Endometrium (tissue), 2 donors: Measurements from ENCODE around the gene EPHB2.
"Not testable (repeated sequence)": the region's sequence is repeated elsewhere in the genome, so short reads cannot be mapped to it uniquely, and the experiment has no call there.

Source experiments
- FAIRE-seq: peaks from 2 replicates; lab custom pipeline; 2012; peaks lifted over from hg19 to GRCh38; lab: Jason Lieb, UNC
- donor health status: control.
- donor health status: control.

EPHB2 gene

DNA sequence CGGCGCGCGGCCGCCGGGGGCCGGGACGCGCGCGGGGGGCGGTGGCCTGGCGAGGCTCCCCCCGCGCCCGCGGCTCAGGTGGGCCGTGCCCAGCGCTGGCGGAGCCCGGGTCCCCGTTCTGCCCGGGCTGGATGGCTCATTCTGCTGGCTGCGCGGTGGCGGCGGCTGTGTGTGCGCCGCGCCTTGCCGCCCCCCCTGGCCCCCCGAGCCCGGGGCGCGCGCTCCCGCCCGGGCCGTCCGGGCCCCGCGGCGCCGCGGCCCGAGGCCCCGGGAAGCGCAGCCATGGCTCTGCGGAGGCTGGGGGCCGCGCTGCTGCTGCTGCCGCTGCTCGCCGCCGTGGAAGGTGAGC is at the start of gene EPHB2:
Gene EPHB2, plus strand, starts transcription at position 139 of the 349 bp plus-strand sequence. Its CDS starts 144 bp downstream, at position 283.
- no peak for FAIRE-seq

DNA sequence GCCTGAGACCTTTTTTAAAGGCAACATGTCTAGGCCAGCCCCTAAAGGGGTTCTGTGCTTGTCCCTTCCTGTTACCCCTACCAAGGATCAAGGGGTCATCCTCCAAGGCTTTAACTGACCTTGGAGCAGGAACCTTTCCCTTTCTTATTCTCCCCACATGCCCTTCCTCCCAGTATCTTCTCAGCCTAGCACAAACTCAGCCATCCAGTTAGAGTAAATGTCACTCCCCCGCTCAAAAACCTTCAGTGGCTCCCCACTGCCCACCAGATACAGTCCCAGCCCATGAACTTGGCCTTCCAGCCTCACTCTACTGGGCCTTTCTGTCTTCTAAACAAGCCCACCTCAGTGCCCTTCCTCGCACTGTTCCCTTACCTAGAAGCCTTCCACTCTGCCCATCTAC is 48.8 kb upstream of the EPHB2 start:
- no peak for FAIRE-seq

DNA sequence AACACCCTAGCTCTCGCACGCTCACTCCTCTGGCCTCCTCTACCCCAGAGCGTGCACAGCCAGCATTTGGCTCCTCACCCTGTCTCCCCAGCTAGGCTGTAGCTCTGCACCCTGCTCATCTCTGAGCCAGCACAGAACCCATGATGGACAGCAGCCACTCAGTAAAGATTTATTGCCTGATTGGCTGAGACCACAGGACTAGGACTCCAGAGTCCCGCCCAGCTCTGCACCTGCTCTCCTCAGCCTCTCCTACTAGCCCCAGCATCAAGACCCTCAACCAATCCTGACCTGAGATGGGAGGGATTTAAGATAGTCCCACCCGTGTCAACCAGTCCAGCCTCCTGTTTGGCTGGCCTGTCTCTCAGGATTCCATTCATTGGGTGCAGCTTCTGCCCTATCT is 48.3 kb upstream of the EPHB2 start:
- no peak for FAIRE-seq

DNA sequence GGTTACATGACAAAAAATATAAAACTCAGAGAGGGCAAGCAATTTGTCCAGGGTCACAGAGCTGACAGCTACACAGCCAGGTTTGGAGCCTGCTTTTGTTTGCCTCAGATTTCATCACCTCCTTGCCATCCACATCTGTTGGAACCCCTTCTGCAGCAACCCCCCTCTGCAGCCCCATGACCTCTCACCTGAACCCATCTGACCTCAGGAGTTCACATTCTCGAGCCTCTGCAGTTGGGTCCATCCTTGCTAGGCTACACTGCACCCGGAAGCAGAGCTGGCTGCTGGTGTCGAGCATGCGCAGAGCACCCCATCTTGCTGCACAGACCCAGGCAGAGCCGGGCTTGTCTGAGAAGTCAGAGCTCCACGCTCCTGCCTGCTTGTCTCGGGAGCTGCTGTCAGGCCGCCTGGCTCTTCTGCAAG is 47.6 kb upstream of the EPHB2 start:
- FAIRE-seq: no peak

DNA sequence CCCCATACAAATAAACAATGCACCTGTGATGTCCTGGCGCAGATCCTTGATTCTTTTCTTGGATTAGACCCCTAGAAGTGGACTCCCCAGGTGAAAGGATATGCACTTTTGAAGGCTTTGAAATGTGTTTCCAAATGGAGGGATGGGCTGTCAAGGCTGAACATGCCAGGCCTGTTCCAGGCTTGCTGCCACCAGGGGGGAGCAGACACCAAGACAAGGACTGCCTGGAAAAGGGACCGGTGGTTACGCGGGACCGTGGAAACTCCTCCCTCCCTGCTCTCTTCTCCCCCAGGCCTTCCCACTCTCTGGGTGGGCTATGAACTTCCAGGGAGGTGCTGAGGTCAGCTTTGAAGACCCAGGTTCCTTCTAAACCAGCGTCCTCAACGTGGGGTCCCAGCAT is 44.9 kb upstream of the EPHB2 start:
- FAIRE-seq: no peak

DNA sequence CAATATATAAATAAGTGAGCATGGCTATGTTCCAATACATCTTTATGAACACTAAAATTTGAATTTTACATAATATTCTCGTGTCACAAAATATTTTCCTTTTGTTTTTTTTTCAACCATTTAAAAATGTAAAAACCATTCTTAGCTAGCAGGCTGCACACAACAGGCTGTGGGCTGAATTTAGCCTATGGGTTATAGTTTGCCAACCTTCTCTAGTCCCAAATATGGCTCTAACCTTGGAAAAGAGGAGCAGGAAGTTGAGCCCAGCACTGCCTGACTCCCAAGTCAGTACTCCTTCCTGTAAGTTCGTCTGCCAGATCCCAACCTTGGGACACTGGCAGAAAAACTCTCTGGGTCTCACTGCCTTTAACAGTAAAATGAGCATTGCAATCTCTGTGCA is 44.2 kb upstream of the EPHB2 start:
- FAIRE-seq: no peak

DNA sequence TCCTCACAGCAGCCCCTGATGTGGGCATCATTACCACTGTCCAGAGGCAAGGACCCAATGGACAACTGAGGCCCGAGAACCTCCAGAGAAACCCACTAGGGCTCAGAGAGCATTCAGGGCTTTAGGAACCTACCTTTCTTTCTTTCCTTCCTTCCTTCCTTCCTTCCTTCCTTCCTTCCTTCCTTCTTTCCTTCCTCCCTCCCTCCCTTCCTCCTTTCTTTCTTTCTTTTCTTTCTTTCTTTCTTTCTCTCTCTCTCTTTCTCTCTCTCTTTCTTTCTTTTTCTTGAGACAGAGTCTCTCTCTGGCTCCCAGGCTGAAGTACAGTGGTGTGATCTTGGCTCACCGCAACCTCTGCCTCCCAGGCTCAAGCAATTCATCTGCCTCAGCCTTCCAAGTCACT is 41.8 kb upstream of the EPHB2 start:
- not testable (repeated sequence) for FAIRE-seq

DNA sequence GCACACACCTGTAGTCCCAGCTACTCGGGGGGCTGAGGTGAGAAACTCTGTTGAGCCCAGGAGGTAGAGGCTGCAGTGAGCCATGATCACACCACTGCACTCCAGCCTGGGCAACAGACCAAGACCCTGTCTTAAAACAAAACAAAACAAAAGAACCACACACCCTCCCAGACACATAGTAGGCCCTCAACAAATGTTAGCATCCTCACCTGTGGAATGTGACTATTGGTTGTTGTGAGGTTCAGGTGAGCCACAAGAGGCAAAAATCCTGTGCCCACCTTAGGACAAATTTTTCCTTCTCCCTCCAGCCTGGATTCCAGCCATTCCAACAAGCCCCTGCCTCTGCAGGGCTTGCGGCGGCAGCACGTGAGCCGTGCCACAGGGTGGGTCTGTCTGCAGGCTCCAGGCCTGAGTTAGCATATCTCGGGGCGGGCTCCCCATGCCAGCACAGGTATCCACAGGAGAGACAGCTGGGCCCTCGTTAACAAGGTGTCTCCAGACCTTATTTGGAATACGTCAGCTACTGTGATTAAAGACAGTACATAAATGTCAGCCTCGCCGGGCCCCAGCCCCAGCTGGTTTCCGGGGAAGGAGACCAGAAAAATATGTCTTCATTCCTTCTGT is 40.2 kb upstream of the EPHB2 start:
- FAIRE-seq: no peak

DNA sequence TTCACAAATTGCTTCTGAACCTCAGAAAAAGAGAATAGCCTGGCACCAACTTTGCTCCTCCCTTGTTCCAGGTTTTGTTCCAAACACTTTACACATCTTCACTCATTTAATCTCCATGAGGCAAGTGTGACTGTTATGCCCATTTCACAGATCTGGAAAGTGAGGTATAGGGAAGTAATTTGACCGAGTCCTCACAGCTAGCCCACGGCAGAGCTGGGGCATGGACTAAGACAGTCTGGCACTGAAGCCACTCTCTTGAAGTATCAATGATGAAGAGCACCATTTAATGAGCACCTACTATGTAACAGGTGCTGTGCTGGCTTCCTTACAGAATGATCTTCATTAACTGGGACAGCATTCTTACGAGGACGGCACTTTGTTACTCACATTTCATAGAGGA is 38.6 kb upstream of the EPHB2 start:
- FAIRE-seq: no peak

DNA sequence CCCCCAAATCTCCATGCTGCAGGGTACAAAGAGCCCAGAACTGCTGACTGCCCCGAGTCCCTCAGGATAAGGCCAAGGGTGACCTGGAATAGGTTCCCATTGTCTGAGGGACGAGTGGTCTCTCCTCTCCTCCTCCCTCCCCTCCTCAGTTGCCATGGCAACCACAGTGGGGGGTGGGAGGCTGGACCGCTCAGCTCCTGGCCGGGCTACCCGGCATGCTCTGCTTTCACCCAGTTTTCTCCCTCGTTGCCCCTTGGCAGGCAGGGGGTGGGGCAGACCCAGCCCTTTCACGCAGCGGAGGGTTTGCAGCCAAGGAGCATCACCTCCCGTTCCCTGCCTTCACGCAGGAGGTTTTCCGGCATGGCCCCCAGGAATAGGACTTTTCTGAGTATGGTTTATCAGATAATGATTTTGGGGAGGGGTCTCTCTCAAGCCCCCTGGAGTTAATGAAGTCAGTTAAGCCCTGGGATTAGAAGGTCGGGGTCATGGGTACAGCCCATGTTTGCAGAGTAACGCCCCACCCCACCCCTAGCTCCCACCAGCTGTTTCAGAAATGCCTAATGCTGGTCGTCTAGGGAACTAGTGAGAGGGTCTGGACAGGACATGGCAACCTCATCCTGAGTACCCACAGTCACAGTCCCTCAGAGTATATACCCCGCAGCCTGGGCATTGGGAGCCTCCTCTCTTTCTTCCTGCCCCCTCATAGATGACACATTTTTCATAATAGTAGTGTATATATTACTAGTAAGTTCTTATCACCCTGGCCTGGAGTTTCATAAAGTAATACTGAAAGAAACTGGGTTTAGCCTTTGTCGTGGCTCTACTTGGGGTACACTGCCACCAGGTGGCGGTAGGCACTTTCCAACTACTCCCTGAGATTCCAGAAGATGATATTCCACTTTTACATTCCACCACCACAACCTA is 36.9 kb upstream of the EPHB2 start:
- FAIRE-seq: no peak

DNA sequence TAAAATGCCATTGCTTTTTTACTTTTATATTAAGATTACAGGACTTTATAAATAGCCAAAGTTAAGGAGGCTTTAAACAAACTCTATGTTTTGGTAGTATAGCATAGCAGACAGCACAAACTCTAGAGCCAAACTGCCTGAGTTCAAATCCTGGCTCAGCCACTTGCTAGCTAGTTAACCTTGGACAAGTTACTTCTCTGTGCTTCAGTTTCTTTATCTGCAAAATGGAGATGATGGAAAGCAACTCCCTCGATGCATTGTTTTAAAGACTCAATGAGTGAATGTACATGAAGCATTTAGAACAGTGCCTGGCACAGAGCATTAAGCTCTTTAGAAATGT is 36.3 kb upstream of the EPHB2 start:
- no peak for FAIRE-seq

DNA sequence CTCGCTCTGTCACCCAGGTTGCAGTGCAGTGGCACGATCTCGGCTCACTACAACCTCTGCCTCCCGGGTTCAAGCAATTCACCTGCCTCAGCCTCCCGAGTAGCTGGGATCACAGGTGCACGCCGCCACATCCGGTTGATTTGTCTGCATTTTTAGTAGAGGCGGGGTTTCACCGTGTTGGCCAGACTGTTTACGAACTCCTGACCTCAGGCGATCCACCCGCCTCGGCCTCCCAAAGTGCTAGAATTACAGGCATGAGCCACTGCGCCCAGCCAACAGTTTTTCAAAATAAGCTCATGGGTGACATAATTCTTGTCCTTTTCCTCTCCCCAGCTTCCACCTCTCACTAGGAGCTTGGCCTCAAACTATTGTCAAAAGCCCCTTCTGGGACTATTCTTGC is 34.5 kb upstream of the EPHB2 start:
- FAIRE-seq: not testable (repeated sequence)

DNA sequence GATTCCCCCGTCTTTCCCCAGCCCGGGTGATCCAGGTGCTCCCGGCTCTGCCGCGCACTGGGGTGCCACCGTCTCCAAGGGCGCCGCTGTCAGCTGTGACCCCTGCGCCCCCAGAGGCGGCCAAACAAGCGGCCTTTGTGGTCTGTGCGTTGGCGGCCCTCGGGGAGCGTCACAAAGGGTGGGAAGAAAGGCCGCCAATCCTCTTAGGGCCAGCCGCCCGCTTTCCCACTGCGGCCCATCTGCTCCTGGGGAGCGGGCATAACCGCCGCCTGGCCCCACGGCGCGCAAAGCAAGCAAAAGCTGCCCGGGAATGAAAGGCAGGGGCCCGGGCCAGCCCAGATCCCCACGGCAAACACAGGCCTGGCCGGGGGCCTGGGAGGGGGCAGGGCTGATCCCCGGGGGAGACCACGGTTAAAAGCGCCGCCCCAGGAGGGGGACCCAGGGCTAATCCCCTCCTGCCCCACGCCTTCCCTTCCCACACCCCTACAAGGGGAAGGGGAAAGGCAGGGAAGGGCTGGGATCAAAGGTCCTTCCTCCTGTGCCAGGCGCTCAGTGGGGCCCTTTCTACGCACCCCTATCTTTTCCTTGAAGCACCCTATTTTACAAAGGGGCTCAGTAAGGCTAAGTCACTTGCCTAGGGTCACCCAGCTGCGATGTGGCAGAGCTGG is 33.6 kb upstream of the EPHB2 start:
- FAIRE-seq: no peak

DNA sequence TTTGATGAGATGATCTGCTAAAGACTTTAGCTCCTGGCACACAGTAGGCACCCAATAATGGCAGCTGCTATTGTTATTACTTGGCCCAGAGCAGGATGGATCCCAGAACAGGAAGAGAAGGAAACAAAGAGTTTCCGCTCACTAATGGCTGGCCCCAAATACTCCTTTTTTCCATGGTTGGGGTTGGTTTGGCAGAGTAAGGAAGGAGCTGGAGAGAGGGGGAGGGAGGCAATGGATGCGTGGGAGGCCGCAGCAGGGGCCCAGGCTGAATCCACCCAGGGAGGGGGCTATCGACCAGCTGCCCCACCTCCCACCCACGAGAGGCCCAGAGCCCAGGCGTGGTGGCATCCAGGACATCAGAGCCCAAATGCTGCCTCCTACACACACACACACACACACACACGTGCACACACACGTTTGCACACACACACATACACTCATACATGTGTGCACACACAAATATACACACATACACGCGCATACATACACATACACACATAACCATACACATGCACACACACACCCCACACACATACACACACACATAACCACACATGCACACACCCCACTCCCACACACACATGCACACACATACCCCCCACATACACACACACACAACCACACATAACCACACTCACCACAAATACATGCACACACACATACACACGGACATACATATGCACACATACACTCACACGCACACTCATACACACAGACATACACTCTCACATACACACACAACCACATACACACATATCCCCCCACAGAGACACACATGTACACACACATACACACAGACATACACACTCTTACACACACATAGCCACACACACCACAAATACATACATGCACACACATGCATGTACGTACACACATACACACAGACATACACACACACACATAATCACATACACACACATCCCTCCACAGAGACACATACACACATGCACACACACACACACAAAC is 32.4 kb upstream of the EPHB2 start:
- FAIRE-seq: no peak

DNA sequence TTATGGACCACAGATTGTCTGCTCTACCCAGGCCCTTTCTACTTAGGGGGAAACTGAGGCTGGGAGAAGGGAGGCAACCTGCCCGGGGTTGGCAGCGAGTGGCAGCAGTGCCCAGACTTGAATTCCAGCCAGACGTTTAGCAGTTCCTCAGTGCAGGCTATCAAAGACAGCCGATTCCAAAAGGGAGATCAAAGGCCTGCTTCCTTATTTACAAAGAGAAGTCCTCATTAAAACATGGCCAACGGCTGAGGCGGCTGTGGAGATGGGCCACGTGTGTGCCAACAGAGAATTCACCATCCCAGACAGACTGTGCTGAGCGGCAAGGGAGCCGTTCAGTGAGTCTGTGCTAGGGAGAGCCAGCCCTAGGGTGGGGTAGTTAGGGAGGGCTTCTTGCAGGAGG is 29.9 kb upstream of the EPHB2 start:
- FAIRE-seq: no peak

DNA sequence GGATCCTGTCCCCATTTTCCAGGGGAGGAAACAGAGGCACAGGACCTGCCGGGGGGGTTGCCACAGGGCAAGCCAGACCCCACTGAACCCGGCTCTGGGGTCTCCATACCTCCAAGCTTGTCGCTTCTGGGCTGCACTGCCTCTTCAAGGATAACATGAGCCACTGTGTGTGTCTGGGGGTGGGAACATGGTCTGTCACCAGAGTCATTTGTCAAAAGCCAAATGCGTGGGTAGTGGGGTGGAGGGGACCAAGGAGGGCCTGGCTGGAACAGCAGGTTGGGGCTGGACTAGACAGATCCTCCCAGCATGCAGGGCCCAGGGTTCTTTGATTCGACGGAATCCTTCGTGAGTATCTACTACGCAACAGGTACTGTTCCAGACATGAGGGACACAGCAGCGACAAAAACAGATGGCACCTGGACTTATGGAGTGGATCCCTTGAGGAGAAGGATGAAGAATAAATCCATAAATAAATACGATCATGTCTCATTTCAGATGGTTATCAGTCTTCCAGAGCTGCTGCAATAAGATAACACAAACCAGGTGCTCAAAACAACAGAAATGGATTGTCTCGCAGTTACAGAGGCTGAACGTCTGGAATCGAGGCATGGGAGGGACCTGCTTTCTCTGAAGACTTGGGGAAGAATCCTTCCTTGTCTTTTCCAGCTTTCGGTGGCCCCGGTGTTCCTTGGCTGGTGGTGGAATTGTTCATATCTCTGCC is 28.9 kb upstream of the EPHB2 start:
- no peak for FAIRE-seq

DNA sequence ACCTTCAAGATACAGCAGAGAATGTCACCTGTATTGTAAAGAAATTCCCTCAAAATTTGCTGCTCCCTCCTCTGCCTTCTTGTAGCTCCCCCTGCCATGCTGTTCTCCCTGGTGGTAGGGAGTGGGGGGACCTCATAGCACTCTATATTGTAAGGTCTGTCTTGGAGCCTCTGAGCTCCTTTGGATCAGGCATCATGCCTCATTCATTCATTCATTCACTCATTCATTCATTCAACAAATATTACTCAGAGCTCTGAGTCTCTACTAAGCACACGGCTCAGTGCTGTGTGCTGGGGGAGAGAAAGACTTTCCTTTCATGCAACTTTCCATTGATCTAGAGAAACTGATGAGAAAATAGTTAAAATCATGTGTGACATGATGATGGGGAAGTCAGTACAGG is 27.1 kb upstream of the EPHB2 start:
- FAIRE-seq: no peak

DNA sequence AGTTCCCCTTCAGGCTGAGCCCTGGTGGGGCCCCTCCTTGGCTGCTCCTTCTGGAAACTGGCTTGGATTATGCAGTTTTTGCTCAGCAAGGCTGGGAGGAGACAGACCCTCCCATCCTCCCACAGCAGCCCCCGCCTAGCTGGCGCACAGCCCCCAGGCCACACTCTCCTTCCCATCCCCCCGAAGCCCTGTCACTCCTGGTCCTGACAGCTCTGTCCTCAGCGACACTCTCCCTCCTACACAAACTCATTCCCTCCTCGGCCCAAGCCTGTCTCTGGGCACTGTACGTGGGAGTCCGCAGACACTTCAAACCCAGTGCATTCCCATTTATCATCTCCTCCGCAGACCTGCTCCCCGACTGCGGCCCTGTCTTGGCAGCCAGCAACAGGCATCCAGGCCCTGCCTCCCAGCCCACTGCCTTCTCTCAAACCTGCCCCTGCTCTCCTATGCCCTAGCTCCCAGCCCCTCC is 25.0 kb upstream of the EPHB2 start:
- no peak for FAIRE-seq

DNA sequence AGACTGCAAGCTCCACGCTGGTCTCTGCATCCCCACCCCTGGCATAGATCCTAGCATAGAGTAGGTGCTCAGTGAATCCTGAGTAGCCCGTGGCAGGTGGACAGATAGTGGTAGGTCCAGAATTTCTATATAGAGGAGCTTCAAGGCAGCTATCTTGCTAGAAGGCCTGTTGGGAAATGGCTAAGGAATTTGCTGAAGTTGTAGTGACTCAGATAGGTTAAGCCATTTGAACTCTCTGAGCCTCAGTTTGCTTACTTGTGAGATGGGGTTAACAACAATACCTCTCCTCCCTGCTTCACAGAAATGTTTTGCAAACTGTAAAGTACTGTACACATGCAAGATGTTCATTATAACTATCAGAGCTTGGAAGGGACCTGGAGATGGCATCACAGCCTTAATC is 23.4 kb upstream of the EPHB2 start:
- FAIRE-seq: no peak

DNA sequence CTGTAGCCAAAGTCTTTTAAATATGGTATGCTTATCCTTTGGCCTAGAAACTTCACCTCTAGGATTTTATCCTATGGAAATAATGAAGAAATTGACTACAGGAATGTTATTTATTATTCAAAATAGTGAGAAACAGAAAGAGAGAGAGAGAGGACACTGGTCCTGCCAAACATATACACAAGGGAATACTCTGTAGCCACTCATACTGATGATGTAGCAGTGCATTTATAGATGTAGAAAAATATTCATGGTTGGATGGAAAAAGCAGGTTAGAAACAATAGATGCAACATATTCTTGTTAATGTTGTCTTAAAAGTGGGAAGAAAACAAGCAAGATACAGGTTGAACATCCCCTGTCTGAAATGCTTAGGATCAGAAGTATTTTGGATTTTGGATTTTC is 22.2 kb upstream of the EPHB2 start:
- FAIRE-seq: no peak

DNA sequence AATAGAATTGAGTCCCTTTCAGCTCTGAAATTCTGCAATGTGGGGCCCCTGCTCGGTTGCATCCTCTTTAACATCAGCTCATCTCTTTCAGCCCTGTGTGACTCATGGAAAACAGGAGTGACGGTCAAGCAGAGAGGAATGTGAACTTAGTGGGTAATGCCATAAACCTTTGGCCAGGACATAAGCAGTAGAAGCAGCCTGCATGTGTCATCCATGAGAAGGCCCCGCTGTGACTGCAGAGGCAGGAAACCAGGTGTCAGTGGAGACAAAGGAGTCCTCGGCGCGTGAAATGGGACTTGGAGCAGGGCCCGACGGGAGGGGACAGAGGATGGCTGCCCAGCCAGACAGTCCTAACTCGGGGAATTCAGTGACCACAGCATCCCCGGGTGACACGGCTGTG is 21.1 kb upstream of the EPHB2 start:
- FAIRE-seq: no peak
